Measurements from ENCODE around the gene SQOR.

Gene SQOR

DNA sequence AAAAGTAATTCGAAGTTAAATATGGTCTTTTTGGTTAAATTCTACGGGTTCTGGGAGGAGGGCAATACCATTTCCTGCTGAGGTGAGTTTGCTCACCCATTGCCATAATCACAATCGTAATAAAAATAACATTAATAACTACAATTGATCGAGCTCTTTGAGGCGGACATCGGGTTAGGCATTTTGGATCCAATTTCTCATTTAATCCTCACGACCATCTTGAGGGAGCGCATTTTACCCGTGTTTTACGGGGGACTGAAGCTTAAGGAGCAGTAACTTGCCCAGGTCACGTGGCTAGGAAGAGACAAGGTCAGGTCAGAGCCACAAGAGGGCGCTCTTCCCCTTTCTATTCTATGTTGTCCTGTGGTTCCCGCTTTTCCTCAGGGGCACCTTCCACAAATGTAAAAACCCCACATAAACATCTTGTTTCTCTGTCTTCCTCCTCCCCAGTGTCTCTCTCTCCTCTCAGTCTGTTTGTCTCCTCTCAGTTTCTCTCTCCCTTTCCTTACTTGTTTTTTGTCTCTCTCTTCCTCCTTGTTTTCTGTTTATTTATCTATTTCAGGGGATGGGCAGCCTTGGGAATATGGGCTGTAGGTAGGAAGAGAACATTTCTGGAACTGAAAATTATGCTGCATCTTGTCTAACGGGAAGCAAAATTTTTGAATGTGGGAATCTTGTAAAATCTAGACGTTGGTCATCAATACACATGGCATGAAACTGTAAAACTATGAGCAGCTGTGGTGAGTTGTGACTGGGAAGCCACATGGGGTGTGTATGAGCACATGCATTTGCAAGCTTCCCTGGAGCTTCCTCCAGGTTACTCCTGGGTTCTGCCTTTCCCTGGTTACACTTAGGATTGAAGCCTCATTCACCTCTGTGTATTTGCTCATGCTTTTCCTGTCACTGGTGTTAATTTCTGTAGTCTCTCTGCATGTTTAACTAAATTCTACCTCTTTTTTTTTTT lies 71.0 kb downstream of the SQOR start:
- peak; percentile 68 for DNase-seq (ENCODE audit: low read depth)

DNA sequence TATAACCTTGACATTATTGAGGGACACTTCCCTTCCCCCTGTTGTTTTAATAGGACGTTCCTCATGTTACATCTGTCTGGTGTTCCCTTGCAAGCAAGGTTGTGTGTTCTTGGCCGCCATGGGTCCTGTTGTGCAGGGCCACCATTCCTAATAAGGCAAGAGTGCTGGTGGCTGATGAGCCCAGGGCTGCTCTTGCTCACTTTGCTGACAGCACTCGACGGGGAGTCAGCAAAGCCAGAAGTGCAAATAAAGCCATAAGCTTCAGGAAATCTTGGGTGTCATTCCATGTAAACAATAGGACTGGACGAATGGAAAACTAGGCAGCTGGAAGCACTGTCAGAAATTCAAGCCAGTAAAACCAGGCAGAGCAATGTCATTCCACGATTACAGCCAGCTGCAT lies 75.8 kb downstream of the SQOR start:
- DNase-seq (ENCODE audit: low read depth), result no peak

DNA sequence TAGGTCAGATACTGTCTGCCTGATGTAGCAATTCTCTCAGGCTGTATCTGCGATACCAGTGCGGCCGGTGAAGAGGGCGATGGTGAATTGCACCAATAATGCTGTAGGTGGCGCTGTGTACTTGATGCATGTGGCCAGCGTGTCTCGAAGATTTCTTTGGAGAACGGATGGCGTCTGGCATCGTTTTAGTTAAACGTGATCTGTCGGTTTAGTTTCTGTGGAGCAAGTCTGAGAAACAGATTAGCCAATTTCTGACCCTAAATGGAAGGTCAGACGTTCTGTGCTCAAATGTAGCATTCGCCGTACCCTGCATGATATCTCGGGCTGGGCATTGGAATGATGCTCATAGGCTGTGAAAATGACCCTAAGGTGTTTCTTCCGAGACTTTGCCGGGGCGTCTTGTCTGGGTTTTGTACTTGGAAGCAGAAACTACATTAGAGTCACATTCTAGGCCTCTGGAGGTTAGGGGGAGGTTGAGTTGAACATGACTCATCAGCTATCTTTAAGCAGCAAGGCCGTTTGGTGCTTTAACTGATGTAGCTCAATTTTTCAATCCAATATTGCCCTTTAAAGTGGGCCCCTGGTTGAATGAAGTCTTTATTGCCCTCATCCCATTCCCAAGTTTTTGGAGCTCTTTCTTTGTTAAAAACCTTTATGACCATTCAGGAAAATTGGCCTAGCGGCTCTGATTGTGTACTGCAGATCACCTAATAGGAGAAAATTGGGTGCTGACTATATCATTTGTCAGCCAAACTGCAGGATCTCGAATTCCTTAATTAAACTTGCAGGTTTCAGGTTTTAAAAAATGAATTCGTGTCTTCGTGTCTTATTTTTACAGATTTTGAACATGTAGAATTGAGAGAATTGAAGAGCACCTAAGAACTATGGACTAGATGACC lies 80.0 kb downstream of the SQOR start:
- peak; percentile 62 for DNase-seq (ENCODE audit: low read depth)

DNA sequence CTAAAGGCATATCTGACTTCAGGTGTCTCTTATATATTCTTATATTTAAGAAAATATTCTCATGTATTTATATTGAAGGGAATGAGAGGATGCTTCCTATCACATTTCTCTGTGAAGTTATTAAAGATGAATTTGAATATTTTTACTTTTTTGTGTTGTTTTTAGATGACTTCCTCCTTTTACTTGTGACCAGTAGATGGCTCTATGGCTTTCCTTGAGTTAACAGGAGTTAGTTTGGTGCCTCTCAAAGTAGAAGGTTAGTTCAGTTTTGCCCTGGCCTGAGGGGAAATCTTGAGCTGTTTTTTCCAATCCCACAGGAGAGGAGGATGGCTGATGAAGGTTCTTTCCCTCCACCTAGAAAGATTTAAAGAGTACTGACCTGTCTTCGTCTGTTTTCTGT lies 80.7 kb downstream of the SQOR start:
- no peak for DNase-seq (ENCODE audit: low read depth)

DNA sequence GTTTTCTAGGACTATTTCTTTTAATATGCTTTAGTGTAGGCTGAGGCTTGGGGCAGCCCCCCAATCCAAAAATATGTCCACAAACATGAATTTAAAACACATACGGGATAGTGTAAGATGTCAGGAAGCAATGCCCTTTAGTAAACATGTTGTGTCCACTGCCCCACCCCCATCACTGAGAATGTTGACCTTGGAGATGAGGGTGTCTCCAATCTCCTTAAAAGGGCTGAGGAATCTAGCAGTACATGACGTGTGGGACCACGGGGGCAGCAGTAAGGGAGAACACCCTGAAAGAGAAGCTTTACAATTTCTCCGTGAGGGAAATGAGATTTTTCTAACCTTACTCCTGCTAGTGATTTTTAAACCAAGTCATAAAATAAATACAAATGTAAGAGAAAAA lies 84.7 kb downstream of the SQOR start:
- DNase-seq (ENCODE audit: low read depth), result no peak

DNA sequence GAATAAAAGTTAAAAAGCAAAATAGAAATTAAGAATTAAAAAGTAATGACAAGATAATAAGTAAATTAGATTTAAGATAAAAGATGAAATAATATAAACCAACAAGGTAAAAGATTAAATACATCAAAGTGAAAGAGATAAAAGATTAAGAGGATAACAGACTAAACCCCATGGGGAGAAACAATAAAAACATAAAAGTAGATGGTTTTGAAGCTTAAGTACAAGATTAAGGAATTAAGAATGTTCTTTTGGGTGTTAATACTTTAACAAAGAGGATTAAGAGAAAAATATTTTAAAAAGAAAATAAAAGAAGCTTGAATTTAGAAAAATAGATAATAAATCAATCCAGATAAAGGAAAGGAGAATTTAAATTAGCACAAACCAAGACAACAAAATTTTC lies 85.4 kb downstream of the SQOR start:
- no peak for DNase-seq (ENCODE audit: low read depth)

DNA sequence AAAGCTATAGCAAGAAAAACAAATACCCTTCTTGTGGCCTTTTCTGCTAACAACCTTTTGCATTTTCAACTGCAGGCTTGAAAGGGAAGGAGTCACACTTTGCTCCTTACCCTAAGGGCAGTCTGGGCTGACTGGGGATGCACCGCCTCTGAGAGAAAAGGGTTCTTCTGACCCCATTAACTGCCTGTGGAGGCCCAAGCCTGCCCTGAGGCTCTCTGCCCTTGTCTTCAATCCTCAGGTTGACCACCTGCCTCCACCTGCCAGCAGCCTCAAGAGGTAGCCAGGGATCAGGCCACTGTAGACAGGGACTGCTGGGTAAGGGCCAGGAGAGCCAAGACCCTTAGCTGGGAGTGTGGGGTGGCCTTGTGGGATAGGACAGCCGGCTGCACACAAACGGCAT lies 93.8 kb downstream of the SQOR start:
- no peak for DNase-seq (ENCODE audit: low read depth)

DNA sequence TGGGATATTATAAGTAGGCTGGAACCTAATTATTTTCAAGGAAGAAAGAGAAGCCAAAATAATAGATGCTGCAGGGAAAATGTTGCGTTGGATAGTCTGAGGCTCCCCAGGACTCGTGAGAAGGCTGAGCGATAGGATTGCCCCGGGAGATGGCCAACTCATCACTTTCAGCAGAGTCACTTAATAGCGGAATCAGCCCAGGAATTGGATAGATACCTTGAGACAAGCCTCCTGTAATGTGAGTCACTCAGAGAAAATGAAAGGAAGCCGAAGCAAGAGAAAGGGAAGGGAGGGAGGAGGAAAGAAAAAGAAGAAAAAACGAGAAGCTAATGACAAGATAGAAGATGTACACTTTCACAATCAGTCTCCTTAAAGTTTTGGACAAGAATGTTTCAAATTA lies 94.3 kb downstream of the SQOR start:
- DNase-seq (ENCODE audit: low read depth), result no peak

DNA sequence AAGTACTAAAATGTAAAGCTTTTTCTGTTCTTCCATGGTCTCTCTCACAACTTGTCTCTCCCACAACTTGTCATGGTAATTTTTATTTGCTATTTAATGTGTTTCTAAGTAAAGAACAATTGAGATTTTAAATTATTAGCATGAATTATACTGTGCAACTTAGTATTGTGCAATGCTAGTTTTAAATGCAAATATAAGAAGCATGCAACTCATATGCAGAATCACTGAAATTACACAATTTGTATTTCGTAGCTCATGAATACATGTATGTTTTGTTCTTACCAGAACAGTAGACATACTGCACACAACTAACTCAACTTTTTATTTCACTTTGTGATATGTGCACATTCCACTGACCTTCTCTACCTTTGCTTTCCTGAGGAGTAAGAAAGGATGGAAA lies 96.5 kb downstream of the SQOR start:
- no peak for DNase-seq (ENCODE audit: low read depth)

DNA sequence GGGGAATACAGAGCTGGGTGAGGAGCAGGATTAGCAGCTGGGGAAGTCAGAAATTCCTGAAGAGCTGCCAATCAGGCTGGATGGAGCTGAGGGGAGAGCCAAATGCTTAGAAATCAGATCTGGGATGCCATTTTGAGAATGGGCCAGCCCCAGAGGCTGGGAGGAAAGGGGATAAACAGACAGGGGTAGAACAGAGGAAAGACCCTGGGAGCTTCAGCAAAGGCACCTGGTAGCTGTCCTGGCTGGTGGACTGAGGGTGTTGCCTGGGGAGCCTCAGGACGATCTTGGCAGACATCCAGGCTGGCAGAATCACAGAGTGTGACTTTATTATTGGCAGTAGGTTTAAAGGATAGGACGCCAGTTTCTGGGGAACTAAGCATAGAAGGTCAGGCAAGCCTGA lies 97.8 kb downstream of the SQOR start:
- no peak for DNase-seq (ENCODE audit: low read depth)

DNA sequence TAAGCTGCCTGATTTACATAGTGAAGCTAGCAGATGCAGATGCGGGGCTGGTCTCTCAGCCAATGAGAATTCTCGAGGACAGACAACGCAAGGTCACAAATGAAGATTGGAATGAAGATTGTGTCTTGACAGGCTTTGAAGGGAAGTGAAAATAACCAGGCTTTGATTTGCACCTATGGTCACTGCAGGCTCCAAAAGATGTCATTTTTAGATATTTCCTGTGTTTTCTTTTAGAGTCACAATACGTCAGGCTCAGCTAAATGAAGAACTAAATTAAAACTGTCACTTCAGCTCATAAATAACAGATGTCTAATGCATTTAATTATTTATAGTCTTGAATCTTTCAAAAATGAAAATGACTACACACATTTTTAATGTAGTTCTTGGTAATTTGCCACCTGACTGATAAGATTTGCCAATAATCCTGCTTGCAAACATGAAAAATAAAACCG lies 99.5 kb downstream of the SQOR start:
- DNase-seq (ENCODE audit: low read depth), result no peak
